ENCODE results near the gene SACM1L.

Gene SACM1L

GRCh38 chr3:45782381-45782780 is 93.2 kb downstream of the SACM1L start:
- Histone ChIP-seq H3K4me3 (ENCODE audit: low read depth in 1 of 2, low read length in 2 of 2) (no peak overlapping the region), H3K4me1 (ENCODE audit: control insufficient read depth in 1 of 2, insufficient read depth in 2 of 2, low read length in 2 of 2) (no peaks in the 10 kb centered on the region), H3K27ac (ENCODE audit: low read length) (no peak overlapping the region), H3K27me3 (ENCODE audit: low read depth, low read length) (no peaks in the 10 kb centered on the region), H3K9me3 (ENCODE audit: control insufficient read depth in 1 of 2, low read length in 2 of 2) (no peaks in the 10 kb centered on the region), H3K36me3 (ENCODE audit: control insufficient read depth in 1 of 2, insufficient read depth in 2 of 2, low read length in 2 of 2) (no peaks in the 10 kb centered on the region)

DNA sequence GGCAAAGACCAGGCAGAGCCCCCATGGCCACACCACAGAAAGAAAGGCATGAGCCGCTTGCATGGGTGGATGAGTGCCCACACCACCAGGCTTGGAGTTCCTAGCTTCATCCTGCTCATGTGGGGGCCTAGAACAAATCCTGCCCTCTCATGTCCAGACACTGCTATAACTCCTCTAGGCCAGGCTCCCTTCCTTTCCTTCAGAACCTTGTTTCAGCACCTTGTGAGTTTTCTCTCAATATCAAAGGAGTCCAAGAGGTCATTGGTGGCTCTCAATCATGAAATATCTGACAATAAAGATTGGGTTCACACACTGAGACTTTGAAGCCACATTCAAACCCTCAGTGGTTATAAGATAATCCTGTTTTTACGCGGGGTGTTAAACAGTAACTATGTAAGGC is 94.5 kb downstream of the SACM1L start:
- no peaks in the 10 kb centered on the region for H3K36me3 ChIP-seq (ENCODE audit: control insufficient read depth in 1 of 2, insufficient read depth in 2 of 2, low read length in 2 of 2)
- no peaks in the 10 kb centered on the region for H3K4me1 ChIP-seq (ENCODE audit: control insufficient read depth in 1 of 2, insufficient read depth in 2 of 2, low read length in 2 of 2)
- H3K27me3 ChIP-seq (ENCODE audit: low read depth, low read length): no peaks in the 10 kb centered on the region
- H3K4me3 ChIP-seq (ENCODE audit: low read depth in 1 of 2, low read length in 2 of 2): no peak overlapping the region
- no peak overlapping the region for H3K27ac ChIP-seq (ENCODE audit: low read length)
- no peaks in the 10 kb centered on the region for H3K9me3 ChIP-seq (ENCODE audit: control insufficient read depth in 1 of 2, low read length in 2 of 2)

- no peak overlapping the region for H3K27ac ChIP-seq (ENCODE audit: low read length)
- H3K36me3 ChIP-seq (ENCODE audit: control insufficient read depth in 1 of 2, insufficient read depth in 2 of 2, low read length in 2 of 2): no peaks in the 10 kb centered on the region
- no peaks in the 10 kb centered on the region for H3K27me3 ChIP-seq (ENCODE audit: low read depth, low read length)
- H3K4me3 ChIP-seq (ENCODE audit: low read depth in 1 of 2, low read length in 2 of 2): no peak overlapping the region
- no peaks in the 10 kb centered on the region for H3K4me1 ChIP-seq (ENCODE audit: control insufficient read depth in 1 of 2, insufficient read depth in 2 of 2, low read length in 2 of 2)
- H3K9me3 ChIP-seq (ENCODE audit: control insufficient read depth in 1 of 2, low read length in 2 of 2): peaks cover 0 to 5% of the 10 kb centered on the region in 2 donors
Measured at GRCh38 chr3:45785605-45786150, 96.5 kb downstream of the SACM1L start.

DNA sequence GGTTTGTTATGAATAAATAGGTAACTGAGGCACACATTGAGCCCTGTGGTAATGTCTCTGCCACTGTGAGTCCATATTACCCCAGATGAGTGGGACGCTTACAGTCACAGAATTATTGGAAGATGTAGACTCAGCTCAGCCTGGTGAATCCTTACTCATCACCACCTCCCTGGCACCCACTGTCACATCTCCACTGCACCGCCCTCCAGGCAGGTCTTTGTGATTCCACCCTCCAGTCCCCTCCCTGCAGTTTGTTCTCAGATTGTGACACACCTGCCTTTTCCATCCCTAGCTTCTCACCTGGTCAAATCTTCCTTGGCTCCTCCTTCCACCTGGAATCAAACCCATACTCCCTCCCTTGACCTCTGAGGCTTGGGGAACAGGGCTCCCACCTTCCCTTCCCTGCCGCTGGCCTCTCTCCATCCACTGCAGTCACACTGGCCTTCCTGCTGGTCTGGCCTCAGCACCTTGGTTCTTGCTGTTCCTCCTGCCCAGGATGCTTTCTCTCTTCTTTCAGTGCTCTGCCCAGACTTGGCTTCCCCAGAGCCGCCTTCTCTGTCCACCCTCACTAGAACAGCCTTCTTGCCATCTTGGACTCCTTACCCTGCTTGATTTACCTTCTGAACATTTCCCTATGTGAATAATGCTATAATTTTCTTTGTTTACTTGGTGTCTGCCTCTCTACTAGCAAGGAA is 97.8 kb downstream of the SACM1L start:
- H3K36me3 ChIP-seq (ENCODE audit: control insufficient read depth in 1 of 2, insufficient read depth in 2 of 2, low read length in 2 of 2): no peaks in the 10 kb centered on the region
- H3K4me3 ChIP-seq (ENCODE audit: low read depth in 1 of 2, low read length in 2 of 2): no peak overlapping the region
- no peaks in the 10 kb centered on the region for H3K4me1 ChIP-seq (ENCODE audit: control insufficient read depth in 1 of 2, insufficient read depth in 2 of 2, low read length in 2 of 2)
- peaks cover 0 to 5% of the 10 kb centered on the region in 2 donors for H3K9me3 ChIP-seq (ENCODE audit: control insufficient read depth in 1 of 2, low read length in 2 of 2)
- no peaks in the 10 kb centered on the region for H3K27me3 ChIP-seq (ENCODE audit: low read depth, low read length)
- no peak overlapping the region for H3K27ac ChIP-seq (ENCODE audit: low read length)

GRCh38 chr3:45787551-45787950 is 98.4 kb downstream of the SACM1L start:
- H3K27me3 ChIP-seq (ENCODE audit: low read depth, low read length): no peaks in the 10 kb centered on the region
- no peak overlapping the region for H3K27ac ChIP-seq (ENCODE audit: low read length)
- no peaks in the 10 kb centered on the region for H3K36me3 ChIP-seq (ENCODE audit: control insufficient read depth in 1 of 2, insufficient read depth in 2 of 2, low read length in 2 of 2)
- H3K4me3 ChIP-seq (ENCODE audit: low read depth in 1 of 2, low read length in 2 of 2): no peak overlapping the region
- H3K4me1 ChIP-seq (ENCODE audit: control insufficient read depth in 1 of 2, insufficient read depth in 2 of 2, low read length in 2 of 2): no peaks in the 10 kb centered on the region
- peaks cover 0 to 5% of the 10 kb centered on the region in 2 donors for H3K9me3 ChIP-seq (ENCODE audit: control insufficient read depth in 1 of 2, low read length in 2 of 2)

GRCh38 chr3:45789235-45789812 is 100.1 kb downstream of the SACM1L start:
- Histone ChIP-seq H3K27me3 (ENCODE audit: low read depth, low read length) (peaks cover 1% of the 10 kb centered on the region), H3K9me3 (ENCODE audit: control insufficient read depth in 1 of 2, low read length in 2 of 2) (peaks cover 0 to 5% of the 10 kb centered on the region in 2 donors), H3K4me1 (ENCODE audit: control insufficient read depth in 1 of 2, insufficient read depth in 2 of 2, low read length in 2 of 2) (no peaks in the 10 kb centered on the region), H3K4me3 (ENCODE audit: low read depth in 1 of 2, low read length in 2 of 2) (no peak overlapping the region), H3K27ac (ENCODE audit: low read length) (no peak overlapping the region), H3K36me3 (ENCODE audit: control insufficient read depth in 1 of 2, insufficient read depth in 2 of 2, low read length in 2 of 2) (no peaks in the 10 kb centered on the region)

GRCh38 chr3:45790596-45790995 is 101.4 kb downstream of the SACM1L start:
- H3K9me3 ChIP-seq (ENCODE audit: control insufficient read depth in 1 of 2, low read length in 2 of 2): peaks cover 0 to 5% of the 10 kb centered on the region in 2 donors
- peaks cover 8% of the 10 kb centered on the region for H3K27me3 ChIP-seq (ENCODE audit: low read depth, low read length)
- no peaks in the 10 kb centered on the region for H3K36me3 ChIP-seq (ENCODE audit: control insufficient read depth in 1 of 2, insufficient read depth in 2 of 2, low read length in 2 of 2)
- H3K4me1 ChIP-seq (ENCODE audit: control insufficient read depth in 1 of 2, insufficient read depth in 2 of 2, low read length in 2 of 2): peaks cover 0 to 2% of the 10 kb centered on the region in 2 donors
- H3K4me3 ChIP-seq (ENCODE audit: low read depth in 1 of 2, low read length in 2 of 2): no peak overlapping the region
- H3K27ac ChIP-seq (ENCODE audit: low read length): no peak overlapping the region

- H3K4me3 ChIP-seq (ENCODE audit: low read depth in 1 of 2, low read length in 2 of 2): no peak overlapping the region
- no peaks in the 10 kb centered on the region for H3K36me3 ChIP-seq (ENCODE audit: control insufficient read depth in 1 of 2, insufficient read depth in 2 of 2, low read length in 2 of 2)
- H3K9me3 ChIP-seq (ENCODE audit: control insufficient read depth in 1 of 2, low read length in 2 of 2): peaks cover 0 to 5% of the 10 kb centered on the region in 2 donors
- H3K27me3 ChIP-seq (ENCODE audit: low read depth, low read length): peaks cover 20% of the 10 kb centered on the region
- no peak overlapping the region for H3K27ac ChIP-seq (ENCODE audit: low read length)
- peaks cover 0 to 15% of the 10 kb centered on the region in 2 donors for H3K4me1 ChIP-seq (ENCODE audit: control insufficient read depth in 1 of 2, insufficient read depth in 2 of 2, low read length in 2 of 2)
Measured at GRCh38 chr3:45792036-45792435, 102.8 kb downstream of the SACM1L start.

DNA sequence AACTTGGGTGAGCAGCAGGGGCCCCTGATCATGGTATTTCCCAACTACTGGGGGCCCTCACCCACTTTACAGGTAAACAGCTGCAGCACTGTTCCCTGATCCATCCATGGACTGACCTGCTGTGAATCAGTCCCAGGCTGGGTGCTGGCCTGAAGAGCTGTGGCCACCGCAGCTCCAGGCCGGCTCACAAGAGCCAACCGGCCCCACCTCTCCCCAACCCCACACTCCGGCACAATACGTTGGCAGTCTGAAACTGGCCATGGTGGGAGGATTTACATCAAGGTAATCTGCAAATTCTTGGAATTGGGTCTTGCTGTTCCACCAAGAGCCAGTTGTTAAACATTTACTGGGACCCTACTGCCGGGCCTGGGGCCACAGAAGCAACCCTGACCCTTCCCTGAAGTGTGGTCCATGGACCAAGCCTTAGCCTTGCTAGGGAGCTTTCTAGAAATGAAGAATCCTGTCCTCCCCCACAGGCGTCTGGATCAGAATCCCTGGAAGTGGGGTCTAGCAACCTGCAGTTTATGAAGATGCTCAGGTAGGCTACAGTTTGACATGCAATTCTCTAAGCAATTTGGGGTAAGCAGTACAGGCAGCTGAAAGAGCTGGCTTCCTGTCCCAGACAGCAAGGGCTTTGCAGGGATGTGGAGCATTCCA is 103.4 kb downstream of the SACM1L start:
- peaks cover 23% of the 10 kb centered on the region for H3K27me3 ChIP-seq (ENCODE audit: low read depth, low read length)
- no peak overlapping the region for H3K4me3 ChIP-seq (ENCODE audit: low read depth in 1 of 2, low read length in 2 of 2)
- no peak overlapping the region for H3K27ac ChIP-seq (ENCODE audit: low read length)
- H3K9me3 ChIP-seq (ENCODE audit: control insufficient read depth in 1 of 2, low read length in 2 of 2): peaks cover 0 to 5% of the 10 kb centered on the region in 2 donors
- H3K36me3 ChIP-seq (ENCODE audit: control insufficient read depth in 1 of 2, insufficient read depth in 2 of 2, low read length in 2 of 2): no peaks in the 10 kb centered on the region
- H3K4me1 ChIP-seq (ENCODE audit: control insufficient read depth in 1 of 2, insufficient read depth in 2 of 2, low read length in 2 of 2): peaks cover 0 to 15% of the 10 kb centered on the region in 2 donors

GRCh38 chr3:45793482-45794176 is 104.4 kb downstream of the SACM1L start:
- Histone ChIP-seq H3K4me3 (ENCODE audit: low read depth in 1 of 2, low read length in 2 of 2) (no peak overlapping the region), H3K27me3 (ENCODE audit: low read depth, low read length) (peaks cover 23% of the 10 kb centered on the region), H3K9me3 (ENCODE audit: control insufficient read depth in 1 of 2, low read length in 2 of 2) (peaks cover 0 to 5% of the 10 kb centered on the region in 2 donors), H3K36me3 (ENCODE audit: control insufficient read depth in 1 of 2, insufficient read depth in 2 of 2, low read length in 2 of 2) (no peaks in the 10 kb centered on the region), H3K4me1 (ENCODE audit: control insufficient read depth in 1 of 2, insufficient read depth in 2 of 2, low read length in 2 of 2) (peaks cover 0 to 15% of the 10 kb centered on the region in 2 donors), H3K27ac (ENCODE audit: low read length) (no peak overlapping the region)

DNA sequence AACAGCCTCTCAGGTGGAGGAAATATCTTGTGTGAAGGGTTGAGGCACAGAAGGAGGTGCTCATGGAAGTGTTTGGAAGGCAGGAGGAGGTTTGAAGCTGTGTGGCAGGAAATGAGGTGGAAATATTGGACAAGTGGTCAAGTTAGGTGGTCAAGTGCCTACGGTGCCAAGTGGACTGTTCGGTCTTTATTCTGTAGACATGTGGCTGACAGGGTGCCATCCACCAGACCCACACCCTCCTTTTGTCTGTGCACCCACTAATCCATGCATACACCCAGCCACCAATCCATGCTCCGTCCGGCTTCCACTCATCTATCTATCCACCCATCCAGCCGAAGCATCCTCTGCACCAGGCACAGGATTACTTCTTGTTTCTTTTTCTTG is 105.0 kb downstream of the SACM1L start:
- no peak overlapping the region for H3K27ac ChIP-seq (ENCODE audit: low read length)
- no peaks in the 10 kb centered on the region for H3K36me3 ChIP-seq (ENCODE audit: control insufficient read depth in 1 of 2, insufficient read depth in 2 of 2, low read length in 2 of 2)
- peaks cover 0 to 15% of the 10 kb centered on the region in 2 donors for H3K4me1 ChIP-seq (ENCODE audit: control insufficient read depth in 1 of 2, insufficient read depth in 2 of 2, low read length in 2 of 2)
- H3K4me3 ChIP-seq (ENCODE audit: low read depth in 1 of 2, low read length in 2 of 2): no peak overlapping the region
- H3K27me3 ChIP-seq (ENCODE audit: low read depth, low read length): peaks cover 23% of the 10 kb centered on the region
- peaks cover 0 to 5% of the 10 kb centered on the region in 2 donors for H3K9me3 ChIP-seq (ENCODE audit: control insufficient read depth in 1 of 2, low read length in 2 of 2)
